HG03108 (cell line): ENCODE measurements around the gene ICAM5.

Experiments
- ATAC-seq: cut with Tn5 transposase; IDR thresholded peaks from one replicate; pipeline ENCODE4 v1.9.1; 2021; ENCODE audit warnings: moderate library complexity; ENCODE audit not compliant: unreplicated experiment

The ICAM5 gene

GRCh38 chr19:10339977-10340376 is 50.2 kb downstream of the ICAM5 start:
- ATAC-seq, result no peak

GRCh38 chr19:10343495-10343894 is 53.7 kb downstream of the ICAM5 start:
- no peak for ATAC-seq

GRCh38 chr19:10344780-10345179 is 55.0 kb downstream of the ICAM5 start:
- no peak for ATAC-seq
